ENCODE results near the gene CYP21A2. TPM values are rescaled to one million over a fixed set of nuclear protein-coding genes. Genes with fewer than 3 reads are reported as not detected.
"Not testable (repeated sequence)": the region's sequence is repeated elsewhere in the genome, so short reads cannot be mapped to it uniquely, and the experiment has no call there.

The CYP21A2 gene
- total RNA-seq, 2 donors from 2014 or later = 2.4 TPM; not detected in 1

- peaks cover 3% of the 10 kb centered on the region for H3K36me3 ChIP-seq
- H3K9me3 ChIP-seq = no peaks in the 10 kb centered on the region
- H3K27ac ChIP-seq = peak overlapping the region in 1 of 2 donors; percentile 44
- H3K4me3 ChIP-seq = no peak overlapping the region
- ATAC-seq (ENCODE audit: insufficient number of reproducible peaks, low FRiP score, low read depth) (no peak), DNase-seq (ENCODE audit: low spot score) (no peak)
- H3K27me3 ChIP-seq (replicated peaks; ENCODE audit: insufficient read depth) = no peaks in the 10 kb centered on the region
- H3K4me1 ChIP-seq (ENCODE audit: control insufficient read depth in 1 of 2, low read depth in 2 of 2) = peaks cover 7 to 15% of the 10 kb centered on the region in 2 donors
- TF ChIP-seq, protein P1, sequence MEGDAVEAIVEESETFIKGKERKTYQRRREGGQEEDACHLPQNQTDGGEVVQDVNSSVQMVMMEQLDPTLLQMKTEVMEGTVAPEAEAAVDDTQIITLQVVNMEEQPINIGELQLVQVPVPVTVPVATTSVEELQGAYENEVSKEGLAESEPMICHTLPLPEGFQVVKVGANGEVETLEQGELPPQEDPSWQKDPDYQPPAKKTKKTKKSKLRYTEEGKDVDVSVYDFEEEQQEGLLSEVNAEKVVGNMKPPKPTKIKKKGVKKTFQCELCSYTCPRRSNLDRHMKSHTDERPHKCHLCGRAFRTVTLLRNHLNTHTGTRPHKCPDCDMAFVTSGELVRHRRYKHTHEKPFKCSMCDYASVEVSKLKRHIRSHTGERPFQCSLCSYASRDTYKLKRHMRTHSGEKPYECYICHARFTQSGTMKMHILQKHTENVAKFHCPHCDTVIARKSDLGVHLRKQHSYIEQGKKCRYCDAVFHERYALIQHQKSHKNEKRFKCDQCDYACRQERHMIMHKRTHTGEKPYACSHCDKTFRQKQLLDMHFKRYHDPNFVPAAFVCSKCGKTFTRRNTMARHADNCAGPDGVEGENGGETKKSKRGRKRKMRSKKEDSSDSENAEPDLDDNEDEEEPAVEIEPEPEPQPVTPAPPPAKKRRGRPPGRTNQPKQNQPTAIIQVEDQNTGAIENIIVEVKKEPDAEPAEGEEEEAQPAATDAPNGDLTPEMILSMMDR (IDR thresholded peaks at IDR 0.05) = no peak
Measured at GRCh38 chr6:32046450-32047083, 8.4 kb downstream of the CYP21A2 start.

DNA sequence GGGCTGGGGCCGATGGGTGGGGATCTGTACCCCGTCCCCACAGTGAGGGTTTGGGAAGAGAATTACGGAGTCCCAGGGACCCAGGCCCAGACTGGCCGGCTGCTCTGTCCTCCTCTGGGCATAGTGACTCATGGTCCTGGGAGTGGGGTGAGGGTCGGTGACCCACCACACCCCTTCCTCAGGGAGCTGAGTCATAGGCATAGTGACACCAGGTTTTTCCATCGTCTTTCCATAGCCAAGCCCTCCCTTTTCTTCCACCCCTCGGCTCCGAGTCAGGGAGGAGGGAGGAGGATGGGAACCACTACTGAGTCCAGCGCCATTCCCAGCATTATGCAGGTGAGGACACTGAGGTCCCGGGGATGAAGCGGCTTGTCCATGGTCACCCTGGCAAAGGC lies 8.9 kb downstream of the CYP21A2 start:
- TF ChIP-seq, protein P1 (IDR thresholded peaks at IDR 0.05) = no peak
- Histone ChIP-seq H3K4me3 (no peak overlapping the region), H3K36me3 (peaks cover 3% of the 10 kb centered on the region), H3K9me3 (no peaks in the 10 kb centered on the region), H3K4me1 (ENCODE audit: control insufficient read depth in 1 of 2, low read depth in 2 of 2) (peaks cover 7 to 15% of the 10 kb centered on the region in 2 donors), H3K27ac (peak overlapping the region in 1 of 2 donors; percentile 44), H3K27me3 (replicated peaks; ENCODE audit: insufficient read depth) (no peaks in the 10 kb centered on the region)
- ATAC-seq (ENCODE audit: insufficient number of reproducible peaks, low FRiP score, low read depth) (no peak), DNase-seq (ENCODE audit: low spot score) (no peak)

DNA sequence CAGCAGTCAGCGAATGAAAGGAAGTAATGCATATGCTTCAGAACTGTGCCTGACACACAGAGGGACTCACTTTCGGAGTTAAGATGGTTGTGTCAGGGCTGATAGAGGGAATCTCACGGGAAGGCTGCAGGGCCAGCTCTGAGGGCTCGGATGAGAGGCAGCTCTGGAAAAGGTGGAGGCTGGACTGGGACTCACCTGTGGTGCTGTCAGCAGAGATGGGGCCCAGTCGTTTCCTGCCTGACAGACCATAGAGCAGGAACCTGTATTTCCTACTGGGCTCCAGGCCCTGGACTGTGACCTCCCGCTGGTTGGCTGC lies 9.3 kb downstream of the CYP21A2 start:
- TF ChIP-seq, protein P1 (IDR thresholded peaks at IDR 0.05) = no peak
- Histone ChIP-seq H3K27me3 (replicated peaks; ENCODE audit: insufficient read depth) (no peaks in the 10 kb centered on the region), H3K9me3 (no peaks in the 10 kb centered on the region), H3K27ac (peak overlapping the region in 1 of 2 donors; percentile 44), H3K4me3 (no peak overlapping the region), H3K36me3 (peaks cover 3% of the 10 kb centered on the region), H3K4me1 (ENCODE audit: control insufficient read depth in 1 of 2, low read depth in 2 of 2) (peaks cover 7 to 15% of the 10 kb centered on the region in 2 donors)
- no peak for ATAC-seq (ENCODE audit: insufficient number of reproducible peaks, low FRiP score, low read depth)
- no peak for DNase-seq (ENCODE audit: low spot score)

DNA sequence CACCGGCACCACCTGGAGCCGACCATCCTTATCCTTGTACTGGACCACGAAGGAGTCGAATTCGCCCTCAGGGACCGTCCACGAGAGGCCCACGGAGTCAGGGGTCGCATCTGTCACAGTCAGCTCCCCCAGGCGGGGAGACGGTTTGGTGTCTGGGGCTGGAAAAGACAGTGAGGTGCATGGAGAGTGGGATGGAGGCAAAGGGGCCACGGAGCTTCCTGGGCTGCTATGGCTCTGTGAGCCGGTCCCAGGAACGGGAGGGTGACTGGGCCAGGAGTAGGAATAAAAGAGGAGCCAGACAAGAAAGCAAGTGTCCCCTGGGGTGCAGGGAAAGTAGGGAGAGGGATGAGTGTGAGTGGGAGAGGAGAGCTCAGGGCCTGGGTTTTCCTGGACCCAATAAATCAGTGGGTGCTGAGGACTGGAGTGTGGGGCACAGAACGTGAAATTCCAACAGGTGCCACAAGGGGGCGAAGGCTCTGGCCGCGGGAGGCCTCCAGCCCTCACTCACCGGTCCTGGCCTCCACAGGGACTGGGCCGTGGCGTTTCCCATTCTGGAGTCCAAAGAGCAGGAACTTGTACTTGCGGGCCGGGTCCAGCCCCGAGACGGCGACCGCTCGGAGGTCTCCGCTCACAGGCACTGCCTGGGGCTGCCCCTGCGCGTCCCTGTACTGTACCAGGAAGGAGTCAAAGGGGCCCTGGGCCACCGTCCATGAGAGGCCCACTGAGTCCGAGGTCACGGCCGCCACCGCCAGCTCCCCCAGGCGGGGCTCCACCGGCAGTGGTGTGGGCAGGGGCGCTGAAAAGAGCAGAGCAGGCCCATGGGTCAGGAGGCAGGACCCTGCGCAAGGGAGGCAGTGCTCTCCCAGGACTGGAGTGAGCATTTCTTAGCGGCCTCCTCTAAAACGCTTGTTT lies 9.9 kb downstream of the CYP21A2 start:
- ATAC-seq (ENCODE audit: insufficient number of reproducible peaks, low FRiP score, low read depth) (peak; percentile 51), DNase-seq (ENCODE audit: low spot score) (no peak)
- TF ChIP-seq, protein P1 (IDR thresholded peaks at IDR 0.05) = peak; percentile 96
- H3K27me3 ChIP-seq (replicated peaks; ENCODE audit: insufficient read depth) = no peaks in the 10 kb centered on the region
- H3K9me3 ChIP-seq = no peaks in the 10 kb centered on the region
- H3K4me1 ChIP-seq (ENCODE audit: control insufficient read depth in 1 of 2, low read depth in 2 of 2) = peaks cover 7 to 15% of the 10 kb centered on the region in 2 donors
- peak overlapping the region in 1 of 2 donors; percentile 44 for H3K27ac ChIP-seq
- no peak overlapping the region for H3K4me3 ChIP-seq
- peaks cover 3% of the 10 kb centered on the region for H3K36me3 ChIP-seq

GRCh38 chr6:32049149-32049548 lies 10.9 kb downstream of the CYP21A2 start:
- not testable (repeated sequence) for DNase-seq (ENCODE audit: low spot score); H3K4me3 ChIP-seq; H3K9me3 ChIP-seq; H3K36me3 ChIP-seq; H3K27ac ChIP-seq; ATAC-seq (ENCODE audit: insufficient number of reproducible peaks, low FRiP score, low read depth); H3K27me3 ChIP-seq (replicated peaks; ENCODE audit: insufficient read depth)
- H3K4me1 ChIP-seq (ENCODE audit: control insufficient read depth in 1 of 2, low read depth in 2 of 2) = peaks cover 7 to 15% of the 10 kb centered on the region in 2 donors

- not testable (repeated sequence) for H3K9me3 ChIP-seq; DNase-seq (ENCODE audit: low spot score); H3K27ac ChIP-seq; ATAC-seq (ENCODE audit: insufficient number of reproducible peaks, low FRiP score, low read depth); H3K36me3 ChIP-seq; H3K27me3 ChIP-seq (replicated peaks; ENCODE audit: insufficient read depth); H3K4me3 ChIP-seq
- H3K4me1 ChIP-seq (ENCODE audit: control insufficient read depth in 1 of 2, low read depth in 2 of 2) = peaks cover 7 to 15% of the 10 kb centered on the region in 2 donors
Measured at GRCh38 chr6:32049736-32050135, 11.5 kb downstream of the CYP21A2 start.

Measured in thoracic aorta (tissue), 2 donors.